GM18526 (cell line): ENCODE data around the gene WDR54.

Experiments used
- POLR2A ChIP-seq: IDR thresholded peaks from 3 replicates; pipeline ENCODE4 v1.6.1; 2011; ENCODE audit not compliant: insufficient read length; ENCODE audit errors: extremely low read depth

WDR54 gene

DNA sequence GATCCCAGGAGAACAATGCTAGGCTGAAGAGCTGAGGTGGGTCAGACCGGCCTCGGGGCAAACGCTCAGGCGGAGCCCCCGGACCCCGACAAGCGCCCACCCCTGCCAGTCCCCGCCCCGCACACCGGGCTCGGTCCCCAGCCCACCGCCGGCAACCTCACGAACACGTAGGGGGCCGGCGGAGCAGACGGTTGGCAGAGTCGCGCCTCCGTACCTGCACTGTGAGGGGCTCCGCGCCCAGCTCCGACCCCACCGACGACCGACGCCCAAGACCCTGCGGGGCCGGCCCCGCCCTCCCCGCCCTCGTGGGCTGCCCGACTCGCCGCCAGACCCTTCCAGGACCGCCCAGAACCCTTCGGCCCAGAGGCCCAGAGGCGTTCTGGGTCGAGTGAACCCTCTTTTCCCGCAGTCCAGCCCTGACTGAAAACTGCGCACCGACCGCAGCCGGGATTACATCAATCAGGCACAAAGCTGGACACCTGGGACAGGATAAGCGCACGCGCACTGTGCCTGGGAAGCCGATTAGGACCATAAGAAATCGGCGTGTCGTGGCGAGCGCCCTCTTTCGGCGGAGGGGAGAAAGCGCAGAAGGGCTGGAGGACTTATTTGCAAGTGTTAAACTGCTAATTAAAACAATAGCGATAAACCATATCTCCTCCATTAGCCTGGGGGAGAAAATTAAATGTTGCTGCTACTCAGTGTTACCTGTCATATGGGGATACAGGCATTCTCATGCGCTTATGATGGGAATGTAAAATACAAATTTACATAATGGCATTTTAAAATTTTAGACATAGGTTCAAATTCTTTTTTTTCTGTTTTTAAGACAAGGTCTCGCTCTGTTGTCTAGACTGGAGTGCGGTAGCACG, 29.7 kb upstream of the WDR54 start:
- TF ChIP-seq POLR2A, result peak; percentile 77

DNA sequence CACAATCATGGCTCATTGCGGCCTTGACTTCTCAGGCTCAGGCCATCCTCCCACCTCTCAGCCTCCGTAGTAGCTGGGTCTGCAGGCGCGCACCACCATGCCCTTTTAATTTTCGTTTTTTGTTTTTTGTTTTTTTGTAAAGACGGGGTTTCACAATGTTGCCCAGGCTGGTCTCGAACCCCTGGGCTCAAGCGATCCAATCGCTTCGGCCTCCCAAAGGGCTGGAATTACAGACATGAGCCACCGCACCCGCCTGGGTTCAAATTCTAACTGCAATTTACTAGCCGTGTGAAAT, 29.1 kb upstream of the WDR54 start:
- no peak for TF ChIP-seq POLR2A

DNA sequence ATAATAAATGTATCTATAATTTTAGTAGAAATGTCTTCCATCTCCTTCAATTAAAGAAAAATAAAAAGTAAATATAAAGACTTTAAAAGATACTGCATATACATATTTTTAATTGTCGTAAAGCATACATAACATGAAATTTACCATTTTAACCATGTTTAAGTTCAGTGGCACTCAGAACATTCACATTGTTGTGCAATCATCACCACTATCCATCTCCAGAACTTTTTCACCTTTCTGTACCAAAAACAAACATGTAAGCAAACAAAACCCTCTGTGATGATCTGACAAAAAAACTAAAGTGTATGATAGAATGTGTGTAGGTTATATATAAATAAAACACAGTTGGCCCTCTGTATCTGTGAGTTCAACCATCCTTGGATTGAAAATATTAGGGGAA, 28.0 kb upstream of the WDR54 start:
- no peak for TF ChIP-seq POLR2A

DNA sequence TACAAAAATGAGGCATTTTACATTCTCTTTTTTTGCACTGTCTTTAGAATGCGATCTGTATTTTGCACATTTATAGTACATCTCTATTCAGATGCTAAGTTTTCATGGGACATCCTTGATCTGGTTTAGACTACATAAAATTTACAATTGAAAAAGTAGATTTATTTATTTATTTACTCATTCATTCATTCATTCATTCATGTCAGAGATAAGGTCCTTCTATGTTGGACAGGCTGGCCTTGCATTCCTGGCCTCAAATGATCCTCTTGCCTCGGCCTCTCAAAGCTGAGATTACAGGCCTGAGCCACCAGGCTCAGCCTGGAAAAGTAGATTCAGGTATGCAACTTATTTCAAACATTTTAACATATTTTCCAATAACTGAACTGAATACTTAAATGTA, 25.4 kb upstream of the WDR54 start:
- no peak for TF ChIP-seq POLR2A

GRCh38 chr2:74399785-74400184, 21.7 kb upstream of the WDR54 start:
- TF ChIP-seq POLR2A, result no peak

- TF ChIP-seq POLR2A, result no peak
Measured at GRCh38 chr2:74401891-74402290, 19.6 kb upstream of the WDR54 start.

DNA sequence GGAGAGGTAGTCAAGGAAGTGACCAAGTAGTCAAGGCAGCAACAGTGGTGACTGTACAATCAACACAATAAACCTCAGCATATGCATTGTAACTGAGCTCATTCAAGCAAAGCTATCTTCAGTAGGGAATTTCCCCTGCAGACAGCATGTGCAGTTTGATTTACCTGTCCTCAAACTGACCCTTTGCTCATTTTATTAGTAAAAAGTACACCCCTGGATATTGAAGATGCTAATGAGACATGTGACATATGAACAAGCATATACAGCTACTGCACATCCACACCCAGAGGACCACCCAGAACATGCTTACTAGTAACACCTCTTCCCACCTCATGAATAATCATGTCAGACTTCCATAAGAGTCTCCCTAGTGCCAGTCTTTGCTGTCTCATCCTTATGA, 15.5 kb upstream of the WDR54 start:
- no peak for TF ChIP-seq POLR2A

DNA sequence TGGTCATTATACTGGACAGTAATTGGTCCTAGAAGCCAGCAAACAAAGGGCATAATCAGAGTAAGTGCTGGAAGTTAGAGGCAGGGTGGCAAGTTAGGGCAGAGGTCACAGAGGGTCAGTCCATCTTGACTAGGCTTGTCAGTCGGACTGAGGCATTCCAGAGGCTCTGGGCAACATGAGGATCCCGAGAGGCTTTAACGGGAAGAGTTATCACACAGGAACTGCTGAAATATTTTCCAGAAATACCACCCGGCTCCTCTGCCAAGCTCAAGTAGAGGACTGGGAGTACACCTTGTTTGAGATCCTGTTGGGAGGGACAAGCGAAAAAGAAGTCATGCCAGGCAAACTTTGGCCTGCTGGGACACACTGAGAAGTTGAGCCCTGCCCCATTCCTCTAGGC, 13.8 kb upstream of the WDR54 start:
- no peak for TF ChIP-seq POLR2A

DNA sequence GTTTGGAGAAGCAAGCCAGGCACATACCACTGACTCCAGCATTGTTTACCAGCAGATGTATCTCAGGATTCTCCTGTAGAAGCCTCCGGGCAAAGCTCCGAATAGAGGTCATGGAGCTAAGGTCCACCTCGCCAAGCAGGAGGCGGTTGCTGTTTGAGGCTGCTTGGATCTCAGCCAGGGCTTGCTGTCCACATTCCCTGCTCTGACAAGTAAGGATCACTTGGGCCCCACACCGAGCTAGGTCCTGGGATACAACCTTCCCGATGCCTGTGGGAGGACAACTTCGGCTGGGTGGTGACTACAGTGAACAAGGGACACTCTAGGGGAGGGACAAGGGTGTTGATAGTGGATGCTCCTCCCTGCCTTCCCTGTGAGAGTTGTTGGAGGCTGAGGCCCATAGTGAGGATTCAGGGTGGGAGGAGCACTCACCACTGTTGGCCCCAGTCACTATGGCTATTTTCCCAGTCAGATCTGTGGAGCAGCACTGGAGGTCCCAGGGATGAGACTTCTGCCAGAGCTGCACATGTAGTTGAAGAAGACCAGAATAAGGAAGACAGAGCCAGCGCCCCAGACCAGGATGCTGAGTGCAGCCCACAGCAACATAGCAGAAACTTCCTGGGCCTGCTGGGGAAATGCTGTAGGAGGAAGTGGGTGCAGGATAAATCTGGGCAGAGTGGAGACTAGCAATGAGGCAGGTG, 8.4 kb upstream of the WDR54 start:
- TF ChIP-seq POLR2A, result no peak

GRCh38 chr2:74414441-74414840, 7.1 kb upstream of the WDR54 start:
- no peak for TF ChIP-seq POLR2A

- TF ChIP-seq POLR2A, result no peak
Measured at GRCh38 chr2:74414881-74415761, 6.4 kb upstream of the WDR54 start.

DNA sequence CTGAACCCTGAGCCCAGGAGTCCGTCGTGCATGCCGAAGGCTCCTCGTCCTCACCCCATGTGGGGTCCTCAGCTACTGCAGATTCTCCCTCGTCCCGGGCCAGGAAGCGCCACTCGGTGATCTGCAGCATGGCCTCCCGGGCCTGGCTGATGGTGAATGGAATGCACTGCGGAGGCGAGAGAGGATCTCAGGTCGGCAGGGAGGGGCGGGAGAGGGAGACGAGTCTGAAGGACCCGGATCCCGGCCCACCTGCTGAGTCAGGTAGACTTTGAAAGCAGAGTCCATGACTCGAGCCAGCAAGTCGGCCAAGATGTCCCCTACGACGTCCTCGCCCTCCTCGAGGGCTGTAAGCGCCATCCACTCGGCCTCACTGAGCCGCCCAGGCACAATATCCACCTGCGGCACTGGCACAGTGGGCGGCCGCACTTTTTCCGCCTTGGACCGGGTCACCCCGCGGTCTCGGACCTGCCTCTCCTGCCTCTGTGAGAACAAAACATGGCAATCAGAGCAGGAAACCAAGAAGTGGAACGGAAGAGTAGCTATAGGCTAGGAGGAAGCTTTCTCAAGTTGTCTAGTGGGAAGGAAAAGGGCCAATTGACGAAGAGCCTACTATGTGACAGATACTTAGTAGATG, 5.7 kb upstream of the WDR54 start:
- TF ChIP-seq POLR2A, result no peak

DNA sequence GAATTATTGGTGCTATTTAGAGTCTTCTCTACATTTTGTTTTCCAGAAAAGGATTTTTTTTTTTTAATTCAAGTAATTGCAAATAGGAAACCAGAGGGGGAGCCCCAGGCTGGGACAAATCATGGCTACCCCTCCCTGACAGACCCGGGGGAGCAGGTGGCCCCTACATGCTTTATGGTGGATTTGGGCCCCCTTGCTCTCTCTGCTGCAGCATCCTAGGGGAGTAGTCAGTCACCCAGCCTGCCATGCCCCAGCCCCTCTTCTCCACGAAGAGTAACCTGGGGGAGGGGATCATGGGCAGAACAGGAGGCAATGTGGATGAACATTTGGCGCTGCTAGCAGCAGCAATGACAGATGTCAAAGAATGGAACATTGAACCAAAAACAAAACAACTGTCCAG, 4.8 kb upstream of the WDR54 start:
- no peak for TF ChIP-seq POLR2A

DNA sequence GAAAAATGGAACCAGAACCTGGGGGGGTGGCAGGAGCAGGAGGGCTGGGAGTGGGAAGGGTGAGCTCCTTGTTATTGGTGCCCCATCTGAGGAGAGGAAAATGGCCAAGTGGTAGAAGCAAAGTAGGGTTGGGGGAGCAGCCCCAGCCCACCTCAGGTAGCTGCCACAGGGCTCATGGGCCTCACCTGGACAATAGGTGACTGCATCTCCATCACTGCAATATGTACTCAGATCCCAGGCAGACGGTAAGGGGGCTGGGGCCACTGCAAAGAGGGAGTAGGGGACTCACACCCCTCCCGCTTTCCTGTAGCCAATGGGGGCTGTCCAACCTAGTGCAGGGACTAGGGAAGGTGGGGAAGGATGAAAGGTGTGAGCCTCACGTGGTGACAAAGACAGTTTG, 4.3 kb upstream of the WDR54 start:
- no peak for TF ChIP-seq POLR2A

- no peak for TF ChIP-seq POLR2A
Measured at GRCh38 chr2:74417763-74418162, 3.8 kb upstream of the WDR54 start.
